ENCODE measurements around the gene FGFBP1. TPM values are rescaled to one million over a fixed set of nuclear protein-coding genes. Genes with fewer than 3 reads are reported as not detected.
A peak's percentile ranks its signal among the peaks of the same experiment; 100 is the strongest.

FGFBP1 gene
- total RNA-seq, 1 experiment from 2014 or later = 133 TPM

DNA sequence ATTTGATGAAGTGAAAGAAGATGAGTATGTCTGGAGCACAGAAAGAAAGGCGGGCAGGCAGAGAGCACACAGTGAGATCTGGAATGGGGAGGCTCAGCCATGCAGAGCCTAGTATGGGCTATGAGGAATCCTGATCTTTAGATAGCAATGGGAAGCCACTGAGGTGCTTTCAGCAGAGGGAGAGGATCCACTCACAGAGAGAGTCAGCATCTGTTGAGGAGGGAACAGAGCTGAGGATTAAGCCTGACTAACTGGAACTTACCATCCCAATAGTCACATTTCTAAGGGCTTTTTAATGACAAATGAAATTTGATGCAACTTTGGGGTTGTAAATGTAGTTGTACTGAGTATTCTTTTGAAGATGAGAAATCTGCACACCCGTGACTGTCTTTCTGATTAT, 45.1 kb upstream of the FGFBP1 start:
- no peak for DNase-seq
- ChIA-PET POLR2A (ENCODE audit: unreplicated experiment) (no interaction called here), CTCF (no interaction called here)
- Histone ChIP-seq H3K27me3 (ENCODE audit: low read length) (no peaks in the 10 kb centered on the region), H3K9me3 (ENCODE audit: low read length) (no peaks in the 10 kb centered on the region), H3K4me2 (ENCODE audit: low read length) (no peak overlapping the region), H3K36me3 (ENCODE audit: low read depth, low read length) (no peaks in the 10 kb centered on the region), H3K4me3 (ENCODE audit: low read length) (no peak overlapping the region), H4K20me1 (ENCODE audit: low read length) (no peaks in the 10 kb centered on the region), H3K4me1 (ENCODE audit: insufficient read depth, low read length) (no peaks in the 10 kb centered on the region), H3F3A (ENCODE audit: low read length, unreplicated experiment) (no peaks in the 10 kb centered on the region), H3K79me2 (ENCODE audit: low read length) (no peaks in the 10 kb centered on the region), H2AFZ (ENCODE audit: low read length) (no peak overlapping the region), H3K9ac (ENCODE audit: low read length) (no peak overlapping the region), H3K27ac (ENCODE audit: low read length) (no peak overlapping the region), H3K9me2 (replicated peaks; ENCODE audit: low read length) (no peaks in the 10 kb centered on the region)
- no peak for TF ChIP-seq EZH2 (IDR thresholded peaks at IDR 0.05; ENCODE audit: low read length, unreplicated experiment)
- no peak for TF ChIP-seq EZH2phosphoT487 (IDR thresholded peaks at IDR 0.05; ENCODE audit: borderline replicate concordance, low read length)
- TF ChIP-seq, protein P1, sequence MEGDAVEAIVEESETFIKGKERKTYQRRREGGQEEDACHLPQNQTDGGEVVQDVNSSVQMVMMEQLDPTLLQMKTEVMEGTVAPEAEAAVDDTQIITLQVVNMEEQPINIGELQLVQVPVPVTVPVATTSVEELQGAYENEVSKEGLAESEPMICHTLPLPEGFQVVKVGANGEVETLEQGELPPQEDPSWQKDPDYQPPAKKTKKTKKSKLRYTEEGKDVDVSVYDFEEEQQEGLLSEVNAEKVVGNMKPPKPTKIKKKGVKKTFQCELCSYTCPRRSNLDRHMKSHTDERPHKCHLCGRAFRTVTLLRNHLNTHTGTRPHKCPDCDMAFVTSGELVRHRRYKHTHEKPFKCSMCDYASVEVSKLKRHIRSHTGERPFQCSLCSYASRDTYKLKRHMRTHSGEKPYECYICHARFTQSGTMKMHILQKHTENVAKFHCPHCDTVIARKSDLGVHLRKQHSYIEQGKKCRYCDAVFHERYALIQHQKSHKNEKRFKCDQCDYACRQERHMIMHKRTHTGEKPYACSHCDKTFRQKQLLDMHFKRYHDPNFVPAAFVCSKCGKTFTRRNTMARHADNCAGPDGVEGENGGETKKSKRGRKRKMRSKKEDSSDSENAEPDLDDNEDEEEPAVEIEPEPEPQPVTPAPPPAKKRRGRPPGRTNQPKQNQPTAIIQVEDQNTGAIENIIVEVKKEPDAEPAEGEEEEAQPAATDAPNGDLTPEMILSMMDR (conservative IDR thresholded peaks at IDR 0.05; ENCODE audit: low read depth, low read length) = no peak
- BruUV-seq (replicated peaks) = no TSS peak
- no peak for ATAC-seq
- intact Hi-C loops (cut with micrococcal nuclease) = no loop called here

DNA sequence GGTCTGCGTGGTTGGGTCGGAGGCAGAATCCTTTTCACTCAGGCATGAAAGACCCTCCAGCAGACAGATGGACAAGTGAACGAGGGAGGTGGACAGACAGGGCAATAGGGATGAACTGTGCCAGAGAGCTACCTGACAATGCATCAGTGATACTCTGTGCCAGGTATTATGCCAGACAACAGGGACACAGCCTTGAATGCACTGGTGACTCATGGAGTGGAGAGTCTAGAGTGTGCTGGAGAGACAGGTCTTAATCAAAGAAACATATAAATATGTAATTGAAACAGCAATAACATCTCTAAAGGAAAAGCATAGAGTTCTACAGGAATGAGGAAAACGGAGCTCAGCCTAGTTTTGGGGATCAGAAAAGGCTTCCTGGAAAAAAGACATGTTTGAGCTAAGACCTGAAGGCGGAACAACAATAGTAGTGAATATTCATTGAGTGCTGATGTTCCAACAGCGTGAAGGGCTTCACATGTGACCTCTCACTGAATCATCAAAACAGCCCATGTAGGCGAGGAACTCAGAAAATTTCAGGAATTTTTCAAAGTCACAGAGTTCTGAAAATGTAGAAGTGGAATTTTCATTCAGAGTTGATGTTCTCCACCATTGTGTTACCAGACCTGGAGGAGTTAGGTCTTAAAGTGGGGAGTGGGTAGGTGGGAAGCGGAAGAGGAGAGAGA, 44.4 kb upstream of the FGFBP1 start:
- Histone ChIP-seq H2AFZ (ENCODE audit: low read length) (no peak overlapping the region), H4K20me1 (ENCODE audit: low read length) (no peaks in the 10 kb centered on the region), H3K79me2 (ENCODE audit: low read length) (no peaks in the 10 kb centered on the region), H3K27ac (ENCODE audit: low read length) (no peak overlapping the region), H3K4me2 (ENCODE audit: low read length) (no peak overlapping the region), H3K9ac (ENCODE audit: low read length) (no peak overlapping the region), H3K9me3 (ENCODE audit: low read length) (no peaks in the 10 kb centered on the region), H3F3A (ENCODE audit: low read length, unreplicated experiment) (no peaks in the 10 kb centered on the region), H3K4me3 (ENCODE audit: low read length) (no peak overlapping the region), H3K27me3 (ENCODE audit: low read length) (no peaks in the 10 kb centered on the region; the same call in 1 of the 2 replicates), H3K4me1 (ENCODE audit: insufficient read depth, low read length) (no peaks in the 10 kb centered on the region), H3K9me2 (replicated peaks; ENCODE audit: low read length) (no peaks in the 10 kb centered on the region), H3K36me3 (ENCODE audit: low read depth, low read length) (no peaks in the 10 kb centered on the region)
- POLR2A ChIA-PET (ENCODE audit: unreplicated experiment) = no interaction called here
- peak; percentile 11 for DNase-seq
- intact Hi-C loops (cut with micrococcal nuclease) = no loop called here
- CTCF ChIA-PET = no interaction called here
- no peak for TF ChIP-seq EZH2phosphoT487 (IDR thresholded peaks at IDR 0.05; ENCODE audit: borderline replicate concordance, low read length)
- ATAC-seq = no peak
- no TSS peak for BruUV-seq (replicated peaks)

DNA sequence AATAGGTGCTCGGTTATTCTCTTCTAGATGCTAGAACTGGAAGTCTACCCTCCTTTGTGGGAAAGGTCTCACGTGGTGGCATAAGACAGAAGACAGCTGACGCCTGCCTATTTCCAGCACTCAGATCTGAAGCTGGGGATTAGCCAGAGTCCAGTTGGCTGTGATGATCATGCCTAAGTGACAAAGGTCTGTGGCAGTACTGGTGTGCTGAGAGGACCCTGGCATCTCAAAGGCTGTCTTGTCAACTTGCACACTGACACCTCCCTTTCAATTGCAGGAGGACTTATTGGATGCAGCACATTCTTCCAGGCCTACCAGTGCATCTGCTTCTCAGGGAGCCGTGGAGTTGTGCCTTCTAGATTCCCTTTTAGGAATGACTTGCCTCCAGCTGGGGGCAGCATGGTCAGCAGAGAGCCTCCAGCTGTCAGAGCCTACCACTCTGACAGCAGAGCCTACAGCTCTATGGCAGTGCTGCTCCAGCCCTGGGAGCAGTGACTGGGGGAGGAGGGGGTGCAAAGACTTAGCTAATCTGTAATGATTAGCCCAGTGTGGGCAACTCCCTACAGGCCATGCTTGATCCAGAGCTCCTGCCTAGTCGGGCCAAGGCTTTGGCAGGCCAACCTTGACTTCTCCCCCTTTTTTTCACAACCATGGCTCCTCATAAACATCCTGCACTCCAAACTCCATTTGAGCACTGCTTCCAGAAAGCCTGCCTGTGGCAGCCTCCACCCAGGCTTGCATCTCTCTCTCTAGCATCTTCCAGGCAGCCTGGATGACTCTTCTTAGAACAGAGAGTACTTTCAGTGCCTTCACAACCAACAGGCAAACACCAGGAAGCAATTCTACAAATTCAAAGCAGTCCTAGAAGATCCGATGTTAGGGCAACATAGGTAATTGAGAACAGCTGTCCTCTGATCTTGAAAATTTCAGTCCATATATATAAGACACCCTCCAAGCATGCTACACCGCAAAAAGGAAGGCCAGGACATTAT, 38.2 kb upstream of the FGFBP1 start:
- no peak for TF ChIP-seq EZH2 (IDR thresholded peaks at IDR 0.05; ENCODE audit: low read length, unreplicated experiment)
- TF ChIP-seq, protein P1 (conservative IDR thresholded peaks at IDR 0.05; ENCODE audit: low read depth, low read length) = no peak
- TF ChIP-seq EZH2phosphoT487 (IDR thresholded peaks at IDR 0.05; ENCODE audit: borderline replicate concordance, low read length) = no peak
- ATAC-seq (no peak), DNase-seq (no peak)
- H3K4me1 ChIP-seq (ENCODE audit: insufficient read depth, low read length) = no peaks in the 10 kb centered on the region
- H3K27me3 ChIP-seq (ENCODE audit: low read length) = no peaks in the 10 kb centered on the region; the same call in 1 of the 2 replicates
- ChIA-PET POLR2A (ENCODE audit: unreplicated experiment) (no interaction called here), CTCF (no interaction called here)
- H2AFZ ChIP-seq (ENCODE audit: low read length) = no peak overlapping the region
- BruUV-seq (replicated peaks) = no TSS peak
- H3K9ac ChIP-seq (ENCODE audit: low read length) = no peak overlapping the region
- intact Hi-C loops (cut with micrococcal nuclease) = no loop called here
- no peaks in the 10 kb centered on the region for H3K79me2 ChIP-seq (ENCODE audit: low read length)
- H3K4me2 ChIP-seq (ENCODE audit: low read length) = no peak overlapping the region
- no peaks in the 10 kb centered on the region for H3K36me3 ChIP-seq (ENCODE audit: low read depth, low read length)
- H4K20me1 ChIP-seq (ENCODE audit: low read length) = no peaks in the 10 kb centered on the region
- H3K9me2 ChIP-seq (replicated peaks; ENCODE audit: low read length) = no peaks in the 10 kb centered on the region
- H3K4me3 ChIP-seq (ENCODE audit: low read length) = no peak overlapping the region
- H3K27ac ChIP-seq (ENCODE audit: low read length) = no peak overlapping the region
- no peaks in the 10 kb centered on the region for H3K9me3 ChIP-seq (ENCODE audit: low read length)
- H3F3A ChIP-seq (ENCODE audit: low read length, unreplicated experiment) = no peaks in the 10 kb centered on the region
